Glomerular endothelial cell (primary cell): Measurements from ENCODE around the gene KCNJ6. TPM values are rescaled to one million over a fixed set of nuclear protein-coding genes. Genes with fewer than 3 reads are reported as not detected.

Source experiments
- DNase-seq: peaks from one replicate; pipeline ENCODE4 v3.0.0-alpha.2; 2011; ENCODE audit warnings: low read depth, low spot score; ENCODE audit errors: extremely low read depth
- total RNA-seq: library from RNA; depleted of rRNA; stranded (reverse); fragments of >200 nt; gene quantifications from 2 replicates; pipeline ENCODE4 v1.2.3, GENCODE V29; 2015

The KCNJ6 gene
- total RNA-seq, 1 donor from 2014 or later, result 0.12 TPM

DNA sequence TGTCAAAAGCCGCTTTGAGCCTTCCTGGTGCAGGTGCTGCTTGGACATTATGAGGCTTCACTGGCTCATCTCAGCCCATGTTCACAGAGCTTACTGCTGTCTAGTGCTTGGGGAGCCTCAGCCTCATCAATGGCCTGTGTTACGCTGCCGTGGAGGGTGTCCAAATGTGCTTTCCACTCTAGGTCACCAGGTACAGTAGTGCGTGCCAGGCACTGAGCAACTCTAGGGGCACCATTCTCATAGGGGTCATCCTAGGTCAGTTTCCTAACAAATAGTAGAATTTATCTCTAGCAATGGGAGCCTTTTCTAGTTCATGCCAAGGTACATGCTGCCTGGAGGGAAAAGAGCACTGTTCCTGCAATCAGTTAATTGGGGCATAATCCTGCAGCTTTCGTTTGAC lies 355.9 kb downstream of the KCNJ6 start:
- DNase-seq, result no peak

DNA sequence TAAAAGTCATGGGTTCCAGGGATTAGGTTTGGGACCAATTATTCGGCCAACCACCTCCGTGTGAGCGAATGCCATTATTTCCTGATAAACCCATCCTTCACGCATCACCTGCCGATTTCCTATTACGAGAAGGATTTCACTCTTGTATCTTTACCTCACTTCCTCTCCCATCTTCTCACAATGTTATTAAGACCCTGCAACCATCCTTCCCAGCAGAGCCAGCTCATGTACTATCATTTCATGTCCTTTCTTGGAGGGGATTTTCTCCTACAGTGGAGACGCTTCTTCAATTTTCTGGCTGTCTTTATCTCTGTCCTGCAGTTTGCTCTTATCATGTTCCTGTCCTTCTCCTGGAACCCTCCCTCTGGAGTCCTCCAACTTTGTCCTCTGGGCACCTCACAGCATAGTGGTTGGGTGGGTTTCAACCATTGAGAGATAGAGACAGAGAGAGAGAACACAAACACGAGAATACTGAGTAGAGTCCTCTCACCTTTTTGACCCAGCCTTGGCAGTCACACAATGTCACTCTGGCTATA lies 357.5 kb downstream of the KCNJ6 start:
- no peak for DNase-seq
